IMR-90 (cell line): ENCODE measurements around the gene NR6A1.

Source experiments
- BHLHE40 ChIP-seq: fragments of 150-350 bp; IDR thresholded peaks from 2 replicates; pipeline ENCODE4 v1.6.1; 2016; ENCODE audit warnings: mild to moderate bottlenecking, low read depth, low read length
- CEBPB ChIP-seq: IDR thresholded peaks from 2 replicates; pipeline ENCODE4 v1.6.1; 2012; ENCODE audit warnings: low read depth, low read length, improper control_type of control experiment
- CTCF ChIP-seq: conservative IDR thresholded peaks from 2 replicates; pipeline ENCODE4 v1.5.1; 2012; ENCODE audit warnings: mild to moderate bottlenecking, low read depth, low read length, improper control_type of control experiment
- MXI1 ChIP-seq: IDR thresholded peaks from 2 replicates; pipeline ENCODE4 v1.6.1; 2012; ENCODE audit warnings: low read depth, mild to moderate bottlenecking, low read length, moderate library complexity, borderline replicate concordance
- POLR2A ChIP-seq: IDR thresholded peaks from 2 replicates; pipeline ENCODE4 v1.6.1; 2012; ENCODE audit warnings: mild to moderate bottlenecking, low read depth, low read length
- RFX5 ChIP-seq: IDR thresholded peaks from 2 replicates; pipeline ENCODE4 v1.8.0; 2012; ENCODE audit warnings: low read depth, mild to moderate bottlenecking, low read length, moderate library complexity
- SMC3 ChIP-seq: fragments of 150-350 bp; IDR thresholded peaks from 2 replicates; pipeline ENCODE4 v1.6.1; 2016; ENCODE audit warnings: low read depth, mild to moderate bottlenecking, antibody characterized with exemption, low read length, moderate library complexity

GRCh38 chr9:124680049-124680448 lies 91.1 kb downstream of the NR6A1 start:
- TF ChIP-seq POLR2A (no peak), CTCF (no peak), BHLHE40 (no peak), RFX5 (no peak), CEBPB (no peak), SMC3 (no peak), MXI1 (no peak)
